GM23248 (cell line): ENCODE measurements around the gene RTN4RL1.

Experiments used
- EZH2 ChIP-seq: fragments of 200-600 bp; sonication (generic); IDR thresholded peaks from 2 replicates; pipeline ENCODE4 v1.6.1; 2018; ENCODE audit warnings: antibody characterized with exemption, mild to moderate bottlenecking; ENCODE audit not compliant: insufficient read depth, poor library complexity, severe bottlenecking
- EZH2phosphoT487 ChIP-seq: fragments of 200-600 bp; sonication (generic); IDR thresholded peaks from 2 replicates; pipeline ENCODE4 v1.6.1; 2018; ENCODE audit warnings: antibody characterized with exemption, moderate library complexity, mild to moderate bottlenecking, low read depth; ENCODE audit not compliant: insufficient read depth

- no peak for TF ChIP-seq EZH2phosphoT487
- no peak for TF ChIP-seq EZH2
Observed at GRCh38 chr17:1888741-1889140, 136.4 kb downstream of the RTN4RL1 start.
